ENCODE measurements around the gene PPIL1. TPM values are rescaled to one million over a fixed set of nuclear protein-coding genes. Genes with fewer than 3 reads are reported as not detected.

The PPIL1 gene
- total RNA-seq, 1 donor from 2014 or later, result 33.4 TPM

DNA sequence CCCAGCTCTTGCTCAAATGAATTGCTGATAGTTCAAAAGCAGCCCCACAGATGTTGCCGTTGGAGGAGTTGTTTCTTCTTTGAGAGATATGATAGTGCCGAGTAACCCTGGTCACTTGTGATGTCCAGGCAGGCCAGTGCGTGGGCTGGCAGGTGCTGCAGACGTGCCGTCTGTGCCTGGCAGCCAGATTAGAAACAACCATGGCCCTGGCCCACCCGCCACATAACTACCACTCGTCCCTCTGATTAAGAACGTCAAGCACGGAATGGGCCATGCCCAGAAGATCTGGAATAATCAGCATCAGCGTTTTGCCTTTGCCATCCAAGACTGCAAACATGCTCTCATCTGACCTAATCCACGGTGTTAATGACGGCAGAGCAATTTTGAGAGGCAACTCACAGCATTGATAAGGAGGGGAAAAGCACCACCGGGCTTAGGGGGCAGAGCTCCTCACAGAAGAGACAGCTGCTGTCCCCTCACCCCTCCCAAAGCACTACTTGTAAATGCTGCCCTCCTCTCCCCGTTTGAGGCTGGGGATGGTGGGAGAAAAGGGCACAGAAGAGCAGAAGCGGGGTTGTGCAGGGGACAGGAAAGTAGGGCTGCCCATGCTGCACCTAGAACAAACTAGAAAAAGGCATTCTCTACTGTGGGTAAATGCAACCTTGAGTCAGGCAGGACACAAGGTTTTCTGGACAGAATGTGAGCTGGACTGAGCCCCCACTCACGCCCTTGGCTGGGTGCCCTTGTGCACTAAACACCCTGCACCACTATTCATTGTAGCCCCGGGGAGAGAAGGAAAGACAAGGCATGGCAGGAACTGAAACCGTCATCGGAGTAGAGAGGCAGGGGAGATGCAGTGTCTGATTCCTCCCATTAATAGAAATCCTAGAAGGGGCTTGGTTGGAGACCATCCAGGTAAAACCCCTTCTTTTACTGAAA, 30.1 kb downstream of the PPIL1 start:
- no peak for DNase-seq (ENCODE audit: low spot score)
- H3K27me3 Mint-ChIP-seq (ENCODE audit: unreplicated experiment), result peaks cover 9% of the 10 kb centered on the region
- no peak overlapping the region for H3K27ac Mint-ChIP-seq (ENCODE audit: unreplicated experiment)
- TF ChIP-seq, protein P1, sequence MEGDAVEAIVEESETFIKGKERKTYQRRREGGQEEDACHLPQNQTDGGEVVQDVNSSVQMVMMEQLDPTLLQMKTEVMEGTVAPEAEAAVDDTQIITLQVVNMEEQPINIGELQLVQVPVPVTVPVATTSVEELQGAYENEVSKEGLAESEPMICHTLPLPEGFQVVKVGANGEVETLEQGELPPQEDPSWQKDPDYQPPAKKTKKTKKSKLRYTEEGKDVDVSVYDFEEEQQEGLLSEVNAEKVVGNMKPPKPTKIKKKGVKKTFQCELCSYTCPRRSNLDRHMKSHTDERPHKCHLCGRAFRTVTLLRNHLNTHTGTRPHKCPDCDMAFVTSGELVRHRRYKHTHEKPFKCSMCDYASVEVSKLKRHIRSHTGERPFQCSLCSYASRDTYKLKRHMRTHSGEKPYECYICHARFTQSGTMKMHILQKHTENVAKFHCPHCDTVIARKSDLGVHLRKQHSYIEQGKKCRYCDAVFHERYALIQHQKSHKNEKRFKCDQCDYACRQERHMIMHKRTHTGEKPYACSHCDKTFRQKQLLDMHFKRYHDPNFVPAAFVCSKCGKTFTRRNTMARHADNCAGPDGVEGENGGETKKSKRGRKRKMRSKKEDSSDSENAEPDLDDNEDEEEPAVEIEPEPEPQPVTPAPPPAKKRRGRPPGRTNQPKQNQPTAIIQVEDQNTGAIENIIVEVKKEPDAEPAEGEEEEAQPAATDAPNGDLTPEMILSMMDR (IDR thresholded peaks at IDR 0.05; ENCODE audit: unreplicated experiment), result no peak
- H3K4me3 Mint-ChIP-seq (ENCODE audit: unreplicated experiment), result no peak overlapping the region
- H3K36me3 Mint-ChIP-seq (ENCODE audit: low read depth, unreplicated experiment), result peaks cover 4% of the 10 kb centered on the region
- peaks cover 39% of the 10 kb centered on the region for H3K4me1 Mint-ChIP-seq (ENCODE audit: unreplicated experiment)
- no peaks in the 10 kb centered on the region for H3K9me3 Mint-ChIP-seq (ENCODE audit: unreplicated experiment)

DNA sequence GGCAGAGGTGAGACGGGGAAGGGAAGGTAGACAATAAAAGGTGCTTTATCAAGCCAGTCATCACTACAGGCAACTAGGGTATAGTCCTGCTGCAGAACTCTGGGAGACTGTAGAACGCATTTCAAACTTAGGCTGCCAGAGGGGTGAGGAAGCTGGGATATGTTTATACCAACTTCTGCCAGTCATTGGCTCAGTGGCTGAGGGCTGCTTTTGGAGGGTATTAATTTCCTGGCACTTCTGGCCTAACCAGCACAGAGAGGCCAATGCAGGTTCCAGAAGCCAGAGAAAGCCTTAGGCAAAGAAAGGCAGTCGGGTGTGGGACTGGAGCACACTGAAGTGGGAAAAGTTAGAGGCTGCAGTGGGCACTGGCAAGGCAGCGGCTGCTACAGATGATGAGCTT, 31.4 kb downstream of the PPIL1 start:
- no peak for DNase-seq (ENCODE audit: low spot score)
- H3K4me1 Mint-ChIP-seq (ENCODE audit: unreplicated experiment), result peaks cover 31% of the 10 kb centered on the region
- H3K4me3 Mint-ChIP-seq (ENCODE audit: unreplicated experiment), result no peak overlapping the region
- H3K27me3 Mint-ChIP-seq (ENCODE audit: unreplicated experiment), result peaks cover 12% of the 10 kb centered on the region
- H3K9me3 Mint-ChIP-seq (ENCODE audit: unreplicated experiment), result no peaks in the 10 kb centered on the region
- TF ChIP-seq, protein P1 (IDR thresholded peaks at IDR 0.05; ENCODE audit: unreplicated experiment), result no peak
- no peak overlapping the region for H3K27ac Mint-ChIP-seq (ENCODE audit: unreplicated experiment)
- peaks cover 9% of the 10 kb centered on the region for H3K36me3 Mint-ChIP-seq (ENCODE audit: low read depth, unreplicated experiment)

DNA sequence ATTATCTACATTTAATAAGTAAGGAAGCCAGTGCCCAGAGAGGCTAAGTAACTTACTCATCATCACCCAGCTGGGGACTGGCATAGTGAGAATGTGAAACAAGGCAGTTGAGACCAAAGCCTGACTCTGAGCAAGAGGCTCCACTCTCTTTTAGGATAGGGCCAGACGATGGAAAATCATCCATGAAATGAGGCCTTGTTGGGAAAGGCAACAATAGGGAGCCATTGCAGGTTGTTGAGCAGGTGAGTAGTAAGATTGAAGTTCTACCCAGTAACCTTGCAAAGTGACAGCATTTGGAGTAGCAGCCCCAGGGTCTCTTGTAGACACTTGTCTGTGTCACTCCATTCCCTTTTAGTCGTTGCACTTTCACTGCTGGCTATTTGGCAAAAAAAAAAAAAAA, 32.8 kb downstream of the PPIL1 start:
- Mint-ChIP-seq H3K9me3 (ENCODE audit: unreplicated experiment) (no peaks in the 10 kb centered on the region), H3K36me3 (ENCODE audit: low read depth, unreplicated experiment) (peaks cover 14% of the 10 kb centered on the region), H3K27ac (ENCODE audit: unreplicated experiment) (no peak overlapping the region), H3K4me3 (ENCODE audit: unreplicated experiment) (no peak overlapping the region), H3K27me3 (ENCODE audit: unreplicated experiment) (peaks cover 12% of the 10 kb centered on the region), H3K4me1 (ENCODE audit: unreplicated experiment) (peaks cover 38% of the 10 kb centered on the region)
- TF ChIP-seq, protein P1 (IDR thresholded peaks at IDR 0.05; ENCODE audit: unreplicated experiment), result no peak
- no peak for DNase-seq (ENCODE audit: low spot score)

DNA sequence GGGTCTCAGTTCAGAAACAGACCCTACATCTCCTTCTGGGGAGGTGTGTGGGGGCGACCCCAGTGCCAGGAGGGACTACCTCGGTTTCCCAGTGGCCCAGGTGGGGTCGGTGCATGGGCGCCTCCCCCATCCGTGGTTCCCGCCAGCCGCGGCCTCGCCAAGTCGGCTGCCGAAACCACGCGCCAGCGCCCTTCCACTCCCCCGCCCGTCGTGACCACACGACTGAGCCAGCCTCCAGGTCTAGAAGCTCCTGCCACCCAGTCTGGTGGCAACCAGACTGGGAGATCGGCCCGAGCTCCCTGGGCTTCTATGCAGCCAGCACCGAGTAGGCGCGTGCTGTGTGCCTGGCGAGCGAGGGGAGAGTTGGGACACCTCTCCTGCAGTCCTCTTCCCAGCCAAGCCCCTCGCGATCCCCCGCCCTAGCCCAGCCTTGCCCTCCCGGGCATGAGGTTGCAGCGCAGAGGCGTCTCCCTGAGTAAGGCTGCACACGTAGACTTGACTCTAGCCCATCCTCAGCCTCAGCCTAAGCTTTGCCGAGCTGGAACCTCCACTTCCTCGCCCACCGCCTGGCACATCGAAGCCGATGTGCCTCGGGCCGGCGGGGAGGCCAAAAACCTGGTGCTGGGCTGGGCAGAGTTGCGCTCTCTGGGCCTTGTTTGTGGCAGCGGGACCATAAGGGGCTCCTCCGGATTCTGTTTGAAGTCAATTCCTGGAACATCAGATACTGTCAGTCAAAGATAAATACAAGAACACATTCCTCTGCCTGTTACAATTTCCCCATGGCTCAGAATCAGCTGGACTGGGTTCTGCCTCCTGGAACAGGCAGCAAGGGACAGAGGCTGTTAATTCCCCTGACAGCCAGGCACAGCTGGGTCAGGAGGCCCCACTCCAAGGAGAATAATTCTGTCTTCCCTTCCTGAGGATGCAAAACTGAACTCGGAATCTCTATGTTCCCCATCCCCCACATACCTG, 33.9 kb downstream of the PPIL1 start:
- peaks cover 40% of the 10 kb centered on the region for H3K4me1 Mint-ChIP-seq (ENCODE audit: unreplicated experiment)
- no peaks in the 10 kb centered on the region for H3K9me3 Mint-ChIP-seq (ENCODE audit: unreplicated experiment)
- peak overlapping the region; percentile 91 for H3K4me3 Mint-ChIP-seq (ENCODE audit: unreplicated experiment)
- peaks cover 14% of the 10 kb centered on the region for H3K36me3 Mint-ChIP-seq (ENCODE audit: low read depth, unreplicated experiment)
- TF ChIP-seq, protein P1 (IDR thresholded peaks at IDR 0.05; ENCODE audit: unreplicated experiment), result no peak
- peaks cover 9% of the 10 kb centered on the region for H3K27me3 Mint-ChIP-seq (ENCODE audit: unreplicated experiment)
- H3K27ac Mint-ChIP-seq (ENCODE audit: unreplicated experiment), result peak overlapping the region; percentile 8
- DNase-seq (ENCODE audit: low spot score), result no peak

Measured in endothelial cell (in vitro differentiated cells).